SIG-M5 (cell line): ENCODE measurements around the gene RAB39A.
"Not testable (repeated sequence)": the region's sequence is repeated elsewhere in the genome, so short reads cannot be mapped to it uniquely, and the experiment has no call there.

Experiments used
- DNase-seq: peaks from one replicate; lab custom pipeline; 2025; lab: John Stamatoyannopoulos, UW

The RAB39A gene

GRCh38 chr11:107928046-107928766 lies at the start of gene RAB39A:
RAB39A (plus strand) TSS chr11:107928448; CDS start chr11:107928569, 121 bp downstream.
- DNase-seq: peak; percentile 30

- DNase-seq: not testable (repeated sequence)
These were observed 46.8 kb upstream of the RAB39A start for GRCh38 chr11:107881471-107881870.

DNA sequence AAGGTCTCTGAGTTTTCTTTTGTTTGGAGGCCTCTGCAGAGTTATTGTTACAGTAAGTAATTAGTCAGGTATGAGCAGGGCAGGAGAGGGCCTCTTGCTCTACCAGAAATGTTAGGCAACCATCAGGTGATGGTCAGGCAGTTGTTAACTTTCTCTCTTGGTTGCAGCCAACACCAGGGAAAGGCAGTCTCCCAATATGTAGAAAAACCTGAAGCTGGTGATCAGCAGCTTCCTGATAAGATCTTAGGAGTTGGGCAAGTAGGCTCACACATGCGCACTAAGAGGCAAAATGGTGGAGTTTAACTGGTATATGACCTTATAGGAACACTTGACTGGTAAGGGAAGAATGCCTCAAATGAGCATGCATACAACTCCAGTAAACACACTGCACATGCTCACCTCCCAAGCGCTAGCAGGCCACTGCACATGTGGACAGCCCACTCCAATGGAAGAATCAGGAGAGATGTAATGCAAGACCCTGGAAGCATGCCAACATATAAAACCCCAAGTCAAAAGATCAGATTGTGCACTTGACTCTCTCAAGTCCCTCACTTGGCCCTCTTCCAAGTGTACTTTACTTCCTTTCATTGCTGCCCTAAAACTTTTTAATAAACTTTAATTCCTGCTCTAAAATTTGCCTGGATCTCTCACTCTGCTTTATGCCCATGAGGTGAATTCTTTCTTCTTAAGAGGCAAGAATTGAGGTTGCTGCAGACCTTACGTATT lies 46.0 kb upstream of the RAB39A start:
- DNase-seq: no peak

DNA sequence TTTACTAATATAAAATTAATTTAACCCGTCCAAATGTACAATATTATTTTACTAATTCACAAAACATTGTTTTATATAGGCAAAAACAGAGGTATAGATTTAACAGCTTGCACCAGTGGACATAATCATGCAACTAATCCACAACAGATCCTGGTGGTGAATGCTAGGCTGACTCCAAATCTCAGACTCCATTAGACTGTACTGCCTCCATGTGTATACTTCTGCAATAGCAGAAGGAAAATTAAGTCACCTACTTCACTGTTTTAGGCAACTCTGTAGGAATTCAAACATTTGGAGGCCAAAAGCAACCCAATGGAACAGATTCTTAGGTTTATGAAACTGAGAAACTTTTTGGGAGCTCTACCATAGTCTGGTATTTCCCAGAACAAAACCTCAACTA lies 30.0 kb upstream of the RAB39A start:
- DNase-seq: no peak

- DNase-seq: no peak
These were observed 20.0 kb upstream of the RAB39A start for GRCh38 chr11:107908211-107908610.

GRCh38 chr11:107912415-107912814 lies 15.8 kb upstream of the RAB39A start:
- DNase-seq: not testable (repeated sequence)

- no peak for DNase-seq
These were observed 13.0 kb upstream of the RAB39A start for GRCh38 chr11:107915229-107915628.

GRCh38 chr11:107916671-107917241 lies 11.5 kb upstream of the RAB39A start:
- DNase-seq: no peak

- DNase-seq: no peak
These were observed 6.3 kb upstream of the RAB39A start for GRCh38 chr11:107921997-107922396.

DNA sequence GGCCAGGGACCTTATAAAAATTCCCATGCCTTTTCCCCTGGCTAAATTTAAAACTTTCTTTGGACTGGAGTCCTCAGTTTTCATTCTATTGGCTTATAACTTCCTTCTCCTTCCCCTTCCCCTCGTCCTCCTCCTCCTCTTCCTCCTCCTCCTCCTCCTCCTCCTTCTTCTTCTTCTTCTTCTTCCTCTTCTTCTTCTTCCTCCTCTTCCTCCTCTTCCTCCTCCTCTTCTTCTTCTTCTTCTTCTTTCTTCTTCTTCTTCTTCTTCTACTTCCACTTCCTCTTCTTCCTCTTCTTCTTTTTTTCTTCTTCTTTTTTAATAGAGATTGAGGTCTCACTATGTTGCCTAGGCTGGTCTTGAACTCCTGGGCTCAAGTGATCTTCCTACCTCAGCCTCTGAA lies 4.7 kb upstream of the RAB39A start:
- not testable (repeated sequence) for DNase-seq

DNA sequence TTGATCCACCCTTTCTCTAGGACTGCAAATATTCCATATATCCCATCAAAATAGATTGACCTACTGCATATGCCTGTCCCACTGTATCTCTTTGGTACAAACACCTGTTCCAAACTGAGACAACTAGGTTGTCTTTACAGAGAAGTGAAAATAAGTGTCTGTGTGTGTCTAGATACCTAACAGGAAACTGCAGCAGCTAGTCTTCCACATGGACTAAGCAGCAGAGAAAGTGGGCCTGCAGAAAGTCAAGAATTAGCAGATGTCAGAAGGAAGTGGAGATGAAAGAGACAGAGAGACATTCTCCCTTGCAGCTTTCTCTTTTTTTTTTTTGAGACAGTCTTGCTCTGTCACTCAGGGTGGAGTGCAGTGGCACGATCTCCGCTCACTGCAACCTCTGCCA lies 3.9 kb upstream of the RAB39A start:
- DNase-seq: no peak

GRCh38 chr11:107927559-107927958 lies 689 bp upstream of the RAB39A start:
- no peak for DNase-seq

GRCh38 chr11:107928767-107929507 lies 689 bp downstream of the RAB39A start:
- peak; percentile 12 for DNase-seq

DNA sequence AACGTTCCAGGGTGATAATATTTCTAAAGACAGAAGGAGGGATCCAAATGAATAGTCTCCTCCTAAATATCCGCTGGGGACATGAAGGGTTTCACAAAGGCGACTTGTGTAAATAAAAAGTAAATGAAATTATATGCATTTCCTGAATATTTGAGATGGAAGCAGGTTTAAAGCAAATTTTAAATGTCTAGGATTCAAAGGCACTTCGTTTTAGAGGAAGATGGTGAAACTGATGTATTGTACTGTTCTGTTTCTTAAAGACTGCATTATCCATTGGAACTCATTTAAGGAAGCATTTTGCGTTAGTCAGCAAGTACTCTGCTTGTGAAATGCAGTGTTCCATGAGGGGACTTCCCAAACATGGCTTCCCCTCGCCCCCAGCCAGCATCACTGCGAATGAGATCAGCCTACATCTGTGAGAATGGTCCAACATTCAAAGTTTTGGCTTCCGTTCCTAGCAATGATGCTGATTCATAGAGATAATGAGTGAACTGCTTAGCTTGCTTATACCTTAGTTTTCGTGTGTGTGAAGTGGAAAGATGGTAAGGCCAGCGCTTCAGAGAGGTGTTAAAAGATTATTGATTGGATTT lies 1.5 kb downstream of the RAB39A start:
- no peak for DNase-seq

DNA sequence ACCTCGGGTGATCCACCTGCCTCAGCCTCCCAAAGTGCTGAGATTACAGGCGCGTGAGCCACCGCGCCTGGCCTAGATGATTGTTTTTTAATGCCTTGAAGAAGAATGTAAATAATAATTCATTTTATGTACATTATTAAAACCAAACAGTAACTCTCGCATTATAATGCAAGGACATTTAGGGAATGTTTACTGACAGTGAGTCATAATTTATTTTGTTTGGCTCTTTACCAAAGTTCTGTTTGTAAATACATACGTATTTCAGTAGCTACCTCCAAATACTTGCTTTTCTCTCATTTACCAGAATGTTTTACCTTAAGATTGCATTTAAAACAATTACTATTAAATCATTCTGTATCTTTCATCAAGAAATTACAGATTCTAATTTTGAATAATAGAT lies 3.0 kb downstream of the RAB39A start:
- no peak for DNase-seq

- DNase-seq: no peak
These were observed 19.7 kb downstream of the RAB39A start for GRCh38 chr11:107947904-107948303.

DNA sequence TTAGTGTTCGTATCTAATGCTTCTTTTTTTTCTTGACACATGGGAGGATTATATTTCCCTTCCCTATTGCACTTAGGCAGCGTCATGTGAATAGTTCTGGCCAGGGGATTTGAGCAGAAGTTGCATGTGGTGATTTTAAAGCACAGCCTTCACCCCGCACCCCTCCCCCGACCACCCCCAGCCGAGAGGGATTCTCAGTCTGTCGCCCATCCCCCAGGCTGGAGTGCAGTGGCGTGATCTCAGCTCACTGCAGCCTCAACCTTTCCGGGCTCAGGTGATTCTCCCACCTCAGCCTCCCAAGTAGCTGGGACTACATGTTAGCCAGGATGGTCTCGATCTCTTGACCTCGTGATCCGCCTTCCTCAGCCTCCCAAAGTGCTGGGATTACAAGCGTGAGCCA lies 20.1 kb downstream of the RAB39A start:
- not testable (repeated sequence) for DNase-seq

DNA sequence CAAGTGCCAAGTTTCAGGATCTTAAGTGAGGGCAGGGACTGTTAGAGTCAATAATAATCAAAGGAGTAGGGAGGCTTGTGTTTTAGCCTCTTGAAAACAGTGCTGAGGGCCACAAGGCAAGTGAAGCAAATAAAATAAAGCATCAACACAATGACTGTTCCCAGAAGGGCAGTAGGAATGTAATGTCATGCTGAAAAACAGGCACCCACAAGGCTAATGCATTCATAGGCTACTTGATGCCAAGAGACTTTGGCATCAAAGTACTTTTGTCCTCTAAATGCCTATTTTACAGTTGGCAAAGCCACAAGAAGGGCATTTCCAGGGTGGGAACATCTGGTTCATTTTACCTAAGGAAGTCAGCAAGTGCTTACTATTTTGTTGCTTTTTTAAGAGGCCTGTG lies 22.9 kb downstream of the RAB39A start:
- DNase-seq: no peak

- DNase-seq: no peak
These were observed 25.2 kb downstream of the RAB39A start for GRCh38 chr11:107953446-107953845.

DNA sequence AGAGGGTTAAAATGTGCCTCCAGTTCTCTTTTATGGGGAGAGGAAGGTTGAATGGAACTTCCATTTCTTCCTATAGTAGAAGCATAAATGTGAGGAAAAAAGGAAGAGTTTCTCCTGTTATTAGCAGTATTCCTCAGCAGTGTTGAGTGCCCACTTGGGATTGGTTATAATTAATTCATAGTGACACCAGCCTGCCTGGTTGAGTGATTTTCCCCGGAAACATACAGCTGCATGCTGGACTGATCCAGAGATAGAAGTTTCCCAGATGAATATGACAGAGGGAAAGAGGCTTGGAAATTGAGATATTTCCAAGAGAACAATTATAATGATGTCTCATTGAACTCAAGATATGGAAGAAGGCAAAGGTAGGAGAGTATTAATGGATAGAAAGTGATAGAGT lies 28.3 kb downstream of the RAB39A start:
- DNase-seq: no peak

- DNase-seq: peak; percentile 1
These were observed 28.9 kb downstream of the RAB39A start for GRCh38 chr11:107957109-107957588.

DNA sequence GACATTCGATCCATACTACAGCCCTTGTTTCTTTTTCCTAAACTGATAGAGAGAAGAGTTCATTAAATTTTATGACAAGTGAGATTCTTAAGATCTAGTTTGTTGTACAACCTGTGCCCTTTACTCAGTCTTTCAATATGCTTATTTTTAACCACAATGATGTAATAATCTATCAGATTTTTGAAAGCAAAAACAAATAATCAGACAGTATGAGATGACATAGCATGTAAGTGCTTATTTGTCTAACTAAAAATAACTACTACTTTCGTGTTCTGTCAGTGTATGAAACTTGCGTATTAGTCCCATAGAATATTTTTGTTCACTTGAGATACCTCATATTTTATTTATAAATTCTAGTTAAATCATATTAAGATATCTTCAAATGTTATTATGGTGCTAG lies 33.2 kb downstream of the RAB39A start:
- DNase-seq: no peak
